GM19023 (cell line): ENCODE results near the gene AOC2.
A peak's percentile ranks its signal among the peaks of the same experiment; 100 is the strongest.
"Not testable (repeated sequence)": the region's sequence is repeated elsewhere in the genome, so short reads cannot be mapped to it uniquely, and the experiment has no call there.

Experiments used
- ATAC-seq: cut with Tn5 transposase; IDR thresholded peaks from one replicate; pipeline ENCODE4 v1.9.1; 2021; ENCODE audit warnings: mild to moderate bottlenecking, moderate library complexity; ENCODE audit not compliant: unreplicated experiment

Gene AOC2

GRCh38 chr17:42832213-42832933 lies 12.0 kb upstream of the AOC2 start:
- no peak for ATAC-seq

- ATAC-seq, result peak; percentile 83
Observed at GRCh38 chr17:42832934-42833766, 11.2 kb upstream of the AOC2 start, which contains the start of gene PSME3. PSME3 (plus strand) TSS chr17:42833397; CDS start chr17:42833632, 235 bp downstream.

GRCh38 chr17:42833767-42834422 lies 10.5 kb upstream of the AOC2 start:
- peak; percentile 14 for ATAC-seq

GRCh38 chr17:42835732-42836131 lies 8.6 kb upstream of the AOC2 start:
- no peak for ATAC-seq

GRCh38 chr17:42841975-42842685 lies 2.2 kb upstream of the AOC2 start:
- ATAC-seq, result no peak

- ATAC-seq, result no peak
Observed at GRCh38 chr17:42843358-42843934, 934 bp upstream of the AOC2 start.

GRCh38 chr17:42844761-42845555 lies 578 bp downstream of the AOC2 start:
- ATAC-seq, result no peak

GRCh38 chr17:42845556-42845917 lies 1.2 kb downstream of the AOC2 start:
- ATAC-seq, result no peak

GRCh38 chr17:42845918-42846593 lies 1.7 kb downstream of the AOC2 start:
- ATAC-seq, result no peak

- ATAC-seq, result no peak
Observed at GRCh38 chr17:42846594-42847280, 2.4 kb downstream of the AOC2 start.

- ATAC-seq, result no peak
Observed at GRCh38 chr17:42848093-42848492, 3.7 kb downstream of the AOC2 start.

GRCh38 chr17:42849031-42849430 lies 4.7 kb downstream of the AOC2 start:
- no peak for ATAC-seq

GRCh38 chr17:42849451-42850181 lies 5.2 kb downstream of the AOC2 start:
- no peak for ATAC-seq

GRCh38 chr17:42850954-42851353 lies 6.6 kb downstream of the AOC2 start, which contains the start of gene AOC3:
AOC3 (plus strand) TSS chr17:42851199; CDS start chr17:42851344, 145 bp downstream.
- no peak for ATAC-seq

- ATAC-seq, result not testable (repeated sequence)
Observed at GRCh38 chr17:42851371-42852240, 7.2 kb downstream of the AOC2 start.

GRCh38 chr17:42852351-42852750 lies 8.0 kb downstream of the AOC2 start:
- no peak for ATAC-seq

GRCh38 chr17:42853004-42853403 lies 8.6 kb downstream of the AOC2 start:
- no peak for ATAC-seq
